HepG2 (cell line): ENCODE results near the gene TOB1. TPM values are rescaled to one million over a fixed set of nuclear protein-coding genes. Genes with fewer than 3 reads are reported as not detected.

Experiments
- BCL6 ChIP-seq: IDR thresholded peaks from 2 replicates; pipeline ENCODE4 v1.6.1; 2016; ENCODE audit warnings: missing genetic modification reagents, missing compliant biosample characterization
- HOXA9 ChIP-seq: sonication (generic); formaldehyde crosslinking; IDR thresholded peaks from 2 replicates; pipeline ENCODE4 v1.8.1; 2022; ENCODE audit warnings: missing genetic modification reagents, mild to moderate bottlenecking, moderate library complexity, borderline replicate concordance
- KLF16 ChIP-seq, 2 experiments: sonication (generic) in 1 of 2; formaldehyde crosslinking in 1 of 2; IDR thresholded peaks; 2 replicates each; pipeline versions ENCODE4 v1.6.1 to v1.8.0; 2016 to 2023; ENCODE audit warnings: missing genetic modification reagents in 2 of 2, missing compliant biosample characterization in 1 of 2
- NFYC ChIP-seq: IDR thresholded peaks from 2 replicates; pipeline ENCODE4 v1.6.1; 2016; ENCODE audit warnings: missing genetic modification reagents, missing compliant biosample characterization
- ONECUT2 ChIP-seq: sonication (generic); formaldehyde crosslinking; IDR thresholded peaks from 2 replicates; pipeline ENCODE4 v1.4.0; 2020; ENCODE audit warnings: missing genetic modification reagents
- RXRA ChIP-seq: sonication (generic); formaldehyde crosslinking; IDR thresholded peaks from 2 replicates; pipeline ENCODE4 v1.5.1; 2020; ENCODE audit warnings: missing genetic modification reagents
- SALL1 ChIP-seq: sonication (generic); formaldehyde crosslinking; IDR thresholded peaks from 2 replicates; pipeline ENCODE4 v1.8.0; 2022; ENCODE audit warnings: mild to moderate bottlenecking, missing genetic modification reagents
- SIX1 ChIP-seq: sonication (generic); formaldehyde crosslinking; IDR thresholded peaks from 2 replicates; pipeline ENCODE4 v1.4.0; 2020; ENCODE audit warnings: missing genetic modification reagents, borderline replicate concordance
- SMARCC2 ChIP-seq: fragments of 450-650 bp; IDR thresholded peaks from 2 replicates; pipeline ENCODE4 v1.6.1; 2017; ENCODE audit warnings: antibody characterized with exemption, mild to moderate bottlenecking
- TAF15 ChIP-seq: fragments of 200-400 bp; formaldehyde crosslinking; IDR thresholded peaks from one replicate; pipeline ENCODE4 v1.6.1; 2018; ENCODE audit warnings: mild to moderate bottlenecking, low read depth, low read length; ENCODE audit not compliant: poor library complexity, severe bottlenecking
- ZBTB3 ChIP-seq: sonication (generic); formaldehyde crosslinking; IDR thresholded peaks from 2 replicates; pipeline ENCODE4 v1.4.0; 2020; ENCODE audit warnings: low read depth, mild to moderate bottlenecking, moderate library complexity, missing genetic modification reagents, borderline replicate concordance
- ZNF282 ChIP-seq: fragments of 450-650 bp; IDR thresholded peaks from 2 replicates; pipeline ENCODE4 v1.6.1; 2018; ENCODE audit not compliant: partially characterized antibody
- ZNF558 ChIP-seq: sonication (generic); formaldehyde crosslinking; IDR thresholded peaks from 2 replicates; pipeline ENCODE4 v1.9.0; 2022; ENCODE audit warnings: mild to moderate bottlenecking, missing genetic modification reagents, borderline replicate concordance
- ZNF672 ChIP-seq: sonication (generic); formaldehyde crosslinking; IDR thresholded peaks from 2 replicates; pipeline ENCODE4 v1.8.1; 2022; ENCODE audit warnings: missing genetic modification reagents
- ZNF781 ChIP-seq: sonication (generic); formaldehyde crosslinking; IDR thresholded peaks from 2 replicates; pipeline ENCODE4 v1.5.1; 2020; ENCODE audit warnings: borderline replicate concordance, mild to moderate bottlenecking, missing genetic modification reagents; ENCODE audit errors: not compliant biosample characterization
- polyA plus RNA-seq, 8 experiments: library from polyadenylated mRNA; depleted of rRNA in 3 of 8; stranded (reverse) in 7 of 8; unstranded in 1 of 8; fragments of >200 nt; fragmentation: Illumina TruSeq in 4 of 8; extraction: Trizol in 4 of 8; gene quantifications; 2 replicates each; pipeline versions ENCODE4 v1.2.1 to v1.2.3, GENCODE V29; 2011 to 2016; ENCODE audit warnings: low read depth in 4 of 8, missing spikeins in 1 of 8, mixed read lengths in 1 of 8; ENCODE audit not compliant: insufficient read depth in 1 of 8
- total RNA-seq, 5 experiments: library from RNA; depleted of rRNA; stranded (reverse); fragments of >200 nt; fragmentation: Illumina TruSeq; extraction: Trizol; gene quantifications; 2 replicates each; pipeline ENCODE4 v1.2.3, GENCODE V29; 2016; ENCODE audit warnings: low read depth in 1 of 5
- TF ChIP-seq, protein P1 (sequence below), 2 experiments: sonication (generic) in 1 of 2; formaldehyde crosslinking in 1 of 2; IDR thresholded peaks; 2 replicates each; pipeline versions ENCODE4 v1.6.1 to v1.9.0; 2014 to 2022; ENCODE audit warnings: antibody characterized with exemption in 1 of 2, borderline replicate concordance in 1 of 2, inconsistent platforms in 1 of 2, low read depth in 1 of 2, missing genetic modification reagents in 1 of 2
- TF ChIP-seq, protein P2 (sequence below): IDR thresholded peaks from 2 replicates; pipeline ENCODE4 v1.6.1; 2016; ENCODE audit warnings: mild to moderate bottlenecking, missing biosample characterization, missing genetic modification reagents
- TF ChIP-seq, protein P3 (sequence below): IDR thresholded peaks from 2 replicates; pipeline ENCODE4 v1.6.1; 2016; ENCODE audit warnings: mild to moderate bottlenecking
- TF ChIP-seq, protein P4 (sequence below): sonication (generic); formaldehyde crosslinking; IDR thresholded peaks from 2 replicates; pipeline ENCODE4 v1.8.1; 2023; ENCODE audit warnings: missing genetic modification reagents, mild to moderate bottlenecking, borderline replicate concordance
- TF ChIP-seq, protein P5 (sequence below): sonication (generic); formaldehyde crosslinking; IDR thresholded peaks from 2 replicates; pipeline ENCODE4 v1.4.0; 2020; ENCODE audit warnings: mild to moderate bottlenecking, missing genetic modification reagents

Gene TOB1
- total and polyA plus RNA-seq, 2 of the 13 experiments (the other 11 are each of a cell fraction or from before 2014, with no cell fraction given) = 21.9 to 57.7 TPM

DNA sequence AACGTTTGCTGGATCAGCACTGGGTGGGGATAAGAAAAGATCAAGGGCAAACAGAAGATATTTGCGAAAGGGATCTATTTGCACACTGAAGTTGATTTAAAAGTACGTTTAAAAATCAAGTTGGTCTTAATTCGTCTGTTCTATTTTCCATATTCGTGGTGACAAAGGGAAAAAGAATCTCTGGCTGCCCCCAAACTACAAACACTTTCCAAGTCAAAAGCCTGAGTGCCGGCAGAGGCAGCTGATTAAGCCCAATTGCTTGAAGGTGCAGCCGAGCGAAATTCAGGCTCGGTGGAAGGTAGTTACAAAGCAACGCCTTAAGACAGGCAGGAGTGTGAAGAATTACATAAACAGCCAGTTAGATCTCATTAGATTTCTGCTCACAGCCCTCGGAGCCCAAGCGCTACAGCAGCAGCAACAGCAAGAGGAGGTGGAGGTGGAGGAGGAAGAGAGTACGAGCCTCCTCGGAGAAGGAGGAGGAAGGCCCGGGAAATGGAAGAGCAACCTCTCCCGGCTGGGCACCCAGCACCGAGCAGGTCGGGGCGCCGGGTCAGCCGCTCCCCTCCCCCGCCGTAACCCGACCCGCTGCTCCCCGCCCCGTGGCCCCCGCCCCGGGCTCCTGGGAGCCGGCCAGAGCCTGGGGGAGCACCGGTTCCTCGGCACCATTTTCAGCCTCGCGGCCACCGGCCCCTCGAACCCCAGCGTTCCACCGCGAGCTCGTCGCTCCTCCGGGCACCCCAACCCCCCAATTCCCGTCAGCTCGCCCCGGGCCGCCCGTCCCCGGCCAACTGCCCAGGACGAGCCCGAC is 890 bp downstream of the TOB1 start (continued):
- TF ChIP-seq, protein P1, sequence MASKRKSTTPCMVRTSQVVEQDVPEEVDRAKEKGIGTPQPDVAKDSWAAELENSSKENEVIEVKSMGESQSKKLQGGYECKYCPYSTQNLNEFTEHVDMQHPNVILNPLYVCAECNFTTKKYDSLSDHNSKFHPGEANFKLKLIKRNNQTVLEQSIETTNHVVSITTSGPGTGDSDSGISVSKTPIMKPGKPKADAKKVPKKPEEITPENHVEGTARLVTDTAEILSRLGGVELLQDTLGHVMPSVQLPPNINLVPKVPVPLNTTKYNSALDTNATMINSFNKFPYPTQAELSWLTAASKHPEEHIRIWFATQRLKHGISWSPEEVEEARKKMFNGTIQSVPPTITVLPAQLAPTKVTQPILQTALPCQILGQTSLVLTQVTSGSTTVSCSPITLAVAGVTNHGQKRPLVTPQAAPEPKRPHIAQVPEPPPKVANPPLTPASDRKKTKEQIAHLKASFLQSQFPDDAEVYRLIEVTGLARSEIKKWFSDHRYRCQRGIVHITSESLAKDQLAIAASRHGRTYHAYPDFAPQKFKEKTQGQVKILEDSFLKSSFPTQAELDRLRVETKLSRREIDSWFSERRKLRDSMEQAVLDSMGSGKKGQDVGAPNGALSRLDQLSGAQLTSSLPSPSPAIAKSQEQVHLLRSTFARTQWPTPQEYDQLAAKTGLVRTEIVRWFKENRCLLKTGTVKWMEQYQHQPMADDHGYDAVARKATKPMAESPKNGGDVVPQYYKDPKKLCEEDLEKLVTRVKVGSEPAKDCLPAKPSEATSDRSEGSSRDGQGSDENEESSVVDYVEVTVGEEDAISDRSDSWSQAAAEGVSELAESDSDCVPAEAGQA (IDR thresholded peaks at IDR 0.05; ENCODE audit: low read depth) = no peak
- TF ChIP-seq, protein P1 (CRISPR knock-in tag; IDR thresholded peaks at IDR 0.05; ENCODE audit: borderline replicate concordance) = no peak
- TF ChIP-seq NFYC (CRISPR knock-in tag) = no peak
- TF ChIP-seq RXRA (CRISPR knock-in tag) = no peak; the same call in 1 of the 2 replicates
- TF ChIP-seq SIX1 (CRISPR knock-in tag) = peak; percentile 54; the same call in 1 of the 2 replicates
- TF ChIP-seq, protein P2, sequence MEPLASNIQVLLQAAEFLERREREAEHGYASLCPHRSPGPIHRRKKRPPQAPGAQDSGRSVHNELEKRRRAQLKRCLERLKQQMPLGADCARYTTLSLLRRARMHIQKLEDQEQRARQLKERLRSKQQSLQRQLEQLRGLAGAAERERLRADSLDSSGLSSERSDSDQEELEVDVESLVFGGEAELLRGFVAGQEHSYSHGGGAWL = peak; percentile 71; the same call in 1 of the 2 replicates
- TF ChIP-seq SMARCC2 = no peak
- no peak for TF ChIP-seq HOXA9
- TF ChIP-seq, protein P3, sequence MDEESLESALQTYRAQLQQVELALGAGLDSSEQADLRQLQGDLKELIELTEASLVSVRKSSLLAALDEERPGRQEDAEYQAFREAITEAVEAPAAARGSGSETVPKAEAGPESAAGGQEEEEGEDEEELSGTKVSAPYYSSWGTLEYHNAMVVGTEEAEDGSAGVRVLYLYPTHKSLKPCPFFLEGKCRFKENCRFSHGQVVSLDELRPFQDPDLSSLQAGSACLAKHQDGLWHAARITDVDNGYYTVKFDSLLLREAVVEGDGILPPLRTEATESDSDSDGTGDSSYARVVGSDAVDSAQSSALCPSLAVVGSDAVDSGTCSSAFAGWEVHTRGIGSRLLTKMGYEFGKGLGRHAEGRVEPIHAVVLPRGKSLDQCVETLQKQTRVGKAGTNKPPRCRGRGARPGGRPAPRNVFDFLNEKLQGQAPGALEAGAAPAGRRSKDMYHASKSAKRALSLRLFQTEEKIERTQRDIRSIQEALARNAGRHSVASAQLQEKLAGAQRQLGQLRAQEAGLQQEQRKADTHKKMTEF (CRISPR knock-in tag) = 0 out of 2 replicates have a peak, but pooled peaks have one; percentile 37
- TF ChIP-seq KLF16 (CRISPR knock-in tag; IDR thresholded peaks at IDR 0.05) = no peak
- TF ChIP-seq, protein P4, sequence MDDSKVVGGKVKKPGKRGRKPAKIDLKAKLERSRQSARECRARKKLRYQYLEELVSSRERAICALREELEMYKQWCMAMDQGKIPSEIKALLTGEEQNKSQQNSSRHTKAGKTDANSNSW (CRISPR knock-in tag) = no peak
- TF ChIP-seq ZNF558 (CRISPR knock-in tag) = no peak
- TF ChIP-seq, protein P5, sequence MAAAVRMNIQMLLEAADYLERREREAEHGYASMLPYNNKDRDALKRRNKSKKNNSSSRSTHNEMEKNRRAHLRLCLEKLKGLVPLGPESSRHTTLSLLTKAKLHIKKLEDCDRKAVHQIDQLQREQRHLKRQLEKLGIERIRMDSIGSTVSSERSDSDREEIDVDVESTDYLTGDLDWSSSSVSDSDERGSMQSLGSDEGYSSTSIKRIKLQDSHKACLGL (CRISPR knock-in tag) = no peak
- TF ChIP-seq ONECUT2 (CRISPR knock-in tag) = peak; percentile 47; the same call in 1 of the 2 replicates
- peak; percentile 88 for TF ChIP-seq ZNF781
- no peak for TF ChIP-seq ZNF282
- no peak for TF ChIP-seq TAF15
- TF ChIP-seq BCL6 (CRISPR knock-in tag) = peak; percentile 38; the same call in 1 of the 2 replicates
- TF ChIP-seq SALL1 (CRISPR knock-in tag) = no peak; the same call in 1 of the 2 replicates
- TF ChIP-seq ZBTB3 (CRISPR knock-in tag) = no peak
- TF ChIP-seq ZNF672 (CRISPR knock-in tag) = no peak
